HUES6 (cell line): ENCODE results near the gene KAT7.
"Not testable (repeated sequence)": the region's sequence is repeated elsewhere in the genome, so short reads cannot be mapped to it uniquely, and the experiment has no call there.

Source experiments
- H3K27ac ChIP-seq: 2 replicates; pipeline ENCODE4 v1.7.0; 2013; ENCODE audit warnings: low read depth, mild to moderate bottlenecking, low read length, inconsistent platforms
- H3K27me3 ChIP-seq: 2 replicates; pipeline ENCODE4 v1.6.1; 2013; ENCODE audit warnings: low read length; ENCODE audit not compliant: control insufficient read depth, insufficient read depth
- H3K36me3 ChIP-seq: 2 replicates; pipeline ENCODE4 v1.6.1; 2013; ENCODE audit warnings: low read length; ENCODE audit not compliant: control insufficient read depth, insufficient read depth
- H3K4me1 ChIP-seq: 2 replicates; pipeline ENCODE4 v1.6.1; 2013; ENCODE audit warnings: low read length; ENCODE audit not compliant: control insufficient read depth, insufficient read depth
- H3K4me3 ChIP-seq: 2 replicates; pipeline ENCODE4 v1.5.1; 2013; ENCODE audit warnings: low read depth, low read length
- H3K9ac ChIP-seq: one replicate; pipeline ENCODE4 v1.6.1; 2013; ENCODE audit warnings: mild to moderate bottlenecking, low read length
- H3K9me3 ChIP-seq: 2 replicates; pipeline ENCODE4 v1.6.1; 2013; ENCODE audit warnings: low read depth, low read length; ENCODE audit not compliant: control insufficient read depth, insufficient read depth

Gene KAT7

DNA sequence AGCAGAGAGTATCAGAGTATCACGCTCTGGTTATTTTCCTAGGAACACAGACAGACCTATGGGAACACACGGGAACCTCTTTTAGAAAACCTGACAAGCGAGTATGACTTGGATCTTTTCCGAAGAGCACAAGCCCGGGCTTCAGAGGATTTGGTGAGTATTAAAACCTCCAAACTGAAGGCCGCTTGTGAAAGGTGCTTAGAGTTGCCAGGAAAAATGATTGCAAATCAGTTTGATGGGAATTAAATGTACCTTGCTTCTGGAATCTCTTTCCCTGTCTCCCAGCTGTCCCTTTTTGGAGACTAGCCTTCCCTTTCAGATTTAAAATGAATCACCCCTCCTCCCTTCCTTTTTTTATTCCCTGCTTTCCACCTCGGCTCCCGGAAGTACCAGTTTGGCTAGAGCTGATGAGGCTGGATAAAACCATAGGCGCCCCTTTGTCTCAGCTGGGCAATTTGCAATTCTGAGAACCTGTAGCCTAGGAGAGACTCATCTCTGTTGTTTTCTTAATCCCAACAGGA lies 27.3 kb downstream of the KAT7 start:
- H3K9ac ChIP-seq: peak overlapping the region; percentile 61
- H3K27ac ChIP-seq: peak overlapping the region; percentile 75
- H3K36me3 ChIP-seq: peaks cover 52% of the 10 kb centered on the region
- H3K4me3 ChIP-seq: peak overlapping the region; percentile 39
- no peaks in the 10 kb centered on the region for H3K9me3 ChIP-seq
- H3K4me1 ChIP-seq: peaks cover 46% of the 10 kb centered on the region
- H3K27me3 ChIP-seq: no peaks in the 10 kb centered on the region

DNA sequence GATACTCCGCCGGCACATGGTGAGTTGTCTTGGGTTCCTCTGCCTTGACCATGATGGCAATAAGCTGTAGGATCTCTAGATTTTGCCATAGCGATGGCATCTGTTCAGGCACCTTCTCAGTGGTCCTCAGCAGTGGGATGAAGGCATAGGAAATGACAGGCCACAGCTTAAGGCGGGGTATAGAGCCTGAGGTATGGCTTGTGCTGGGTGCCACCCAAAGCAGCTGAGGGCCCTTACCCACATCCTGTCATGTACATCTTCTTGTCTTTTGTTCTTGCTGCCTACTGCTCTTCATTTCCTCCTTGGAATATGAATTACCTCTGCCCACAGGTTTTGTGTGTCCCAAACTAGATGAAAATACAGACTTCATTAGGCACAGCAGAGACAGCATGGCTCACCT lies 29.5 kb downstream of the KAT7 start:
- Histone ChIP-seq H3K9ac (no peak overlapping the region), H3K27ac (peak overlapping the region; percentile 73; the same call in 1 of the 2 replicates), H3K4me1 (peaks cover 46% of the 10 kb centered on the region), H3K4me3 (no peak overlapping the region), H3K36me3 (peaks cover 63% of the 10 kb centered on the region), H3K9me3 (no peaks in the 10 kb centered on the region), H3K27me3 (no peaks in the 10 kb centered on the region)

DNA sequence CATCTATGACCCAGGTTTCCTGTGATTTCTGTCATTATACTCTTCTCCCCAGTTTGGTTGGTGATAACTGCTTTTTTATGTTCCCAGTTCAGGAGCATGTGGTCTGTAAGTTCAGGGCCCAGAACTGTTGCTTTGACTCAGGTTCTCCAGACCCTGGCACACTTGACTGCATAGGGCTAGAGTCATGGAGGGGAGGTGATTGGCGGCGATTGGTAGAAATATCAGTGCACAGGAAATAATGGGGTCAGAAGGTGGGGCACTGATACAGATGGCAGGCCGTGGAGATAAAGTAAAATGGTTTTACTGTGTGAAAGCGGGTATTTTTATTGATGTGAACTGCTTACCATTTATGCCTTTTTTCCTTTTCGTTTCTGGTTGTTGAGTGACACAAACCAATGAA lies 30.7 kb downstream of the KAT7 start:
- Histone ChIP-seq H3K4me3 (no peak overlapping the region), H3K27me3 (no peaks in the 10 kb centered on the region), H3K9ac (no peak overlapping the region), H3K27ac (peak overlapping the region; percentile 36; the same call in 1 of the 2 replicates), H3K4me1 (peaks cover 41% of the 10 kb centered on the region), H3K9me3 (no peaks in the 10 kb centered on the region), H3K36me3 (peaks cover 68% of the 10 kb centered on the region)

DNA sequence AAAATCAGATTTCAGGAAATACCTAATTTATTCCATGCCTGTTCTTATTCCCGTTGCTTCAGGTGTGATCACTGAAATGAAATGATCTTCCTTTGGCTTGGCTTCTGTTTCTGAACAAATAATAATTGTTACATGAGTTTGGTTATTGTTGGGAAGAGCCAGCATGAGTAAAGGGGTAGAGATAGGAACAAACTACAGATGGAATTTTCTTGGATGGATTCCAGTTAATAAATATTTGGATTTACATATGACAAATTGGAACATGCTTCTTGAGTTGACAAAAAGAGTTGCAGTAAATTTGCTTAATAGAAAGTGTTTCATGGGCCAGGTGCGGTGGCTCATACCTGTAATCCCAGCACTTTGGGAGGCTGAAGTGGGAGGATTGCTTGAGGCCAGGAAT lies 31.2 kb downstream of the KAT7 start:
- Histone ChIP-seq H3K27ac (no peak overlapping the region; the same call in 1 of the 2 replicates), H3K36me3 (peaks cover 72% of the 10 kb centered on the region), H3K4me3 (no peak overlapping the region), H3K4me1 (peaks cover 36% of the 10 kb centered on the region), H3K9me3 (no peaks in the 10 kb centered on the region), H3K9ac (no peak overlapping the region), H3K27me3 (no peaks in the 10 kb centered on the region)

DNA sequence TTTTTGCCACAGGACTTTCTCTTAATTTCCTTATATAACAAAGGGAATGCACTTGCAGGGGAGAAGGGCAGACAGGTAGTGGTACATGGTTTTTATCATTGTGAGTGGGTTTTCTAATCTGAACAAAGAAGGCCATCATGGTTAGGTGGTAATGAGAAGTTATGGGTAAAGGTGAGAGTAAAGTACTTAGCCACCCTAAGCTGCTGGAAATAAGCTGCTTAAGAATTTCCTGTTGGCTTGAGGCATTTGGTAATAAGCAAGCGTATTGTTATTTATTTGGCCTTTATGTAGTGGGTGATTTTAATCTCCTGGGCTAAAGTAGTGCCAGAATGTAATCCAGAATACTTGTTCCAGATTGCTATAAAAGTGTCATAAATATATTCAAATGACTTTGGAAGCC lies 32.3 kb downstream of the KAT7 start:
- H3K4me1 ChIP-seq: peaks cover 26% of the 10 kb centered on the region
- H3K27me3 ChIP-seq: no peaks in the 10 kb centered on the region
- H3K4me3 ChIP-seq: no peak overlapping the region
- H3K27ac ChIP-seq: no peak overlapping the region; the same call in 1 of the 2 replicates
- no peaks in the 10 kb centered on the region for H3K9me3 ChIP-seq
- no peak overlapping the region for H3K9ac ChIP-seq
- peaks cover 81% of the 10 kb centered on the region for H3K36me3 ChIP-seq

DNA sequence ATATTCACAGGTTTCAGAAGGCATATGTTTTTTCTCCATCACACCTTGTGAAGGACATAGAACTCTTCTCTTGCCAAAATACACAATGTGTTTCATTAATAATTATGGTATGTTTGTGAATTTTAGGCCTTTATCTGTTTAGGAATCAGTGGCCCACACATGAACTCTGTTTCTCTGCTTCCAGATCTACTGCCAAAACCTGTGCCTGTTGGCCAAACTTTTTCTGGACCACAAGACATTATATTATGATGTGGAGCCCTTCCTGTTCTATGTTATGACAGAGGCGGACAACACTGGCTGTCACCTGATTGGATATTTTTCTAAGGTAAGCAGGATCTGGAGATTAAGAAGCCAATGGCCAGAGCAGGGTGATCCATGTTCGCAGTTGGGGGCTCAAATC lies 33.0 kb downstream of the KAT7 start:
- no peak overlapping the region for H3K4me3 ChIP-seq
- no peak overlapping the region; the same call in 1 of the 2 replicates for H3K27ac ChIP-seq
- H3K4me1 ChIP-seq: peaks cover 22% of the 10 kb centered on the region
- peaks cover 88% of the 10 kb centered on the region for H3K36me3 ChIP-seq
- H3K27me3 ChIP-seq: no peaks in the 10 kb centered on the region
- no peaks in the 10 kb centered on the region for H3K9me3 ChIP-seq
- no peak overlapping the region for H3K9ac ChIP-seq

DNA sequence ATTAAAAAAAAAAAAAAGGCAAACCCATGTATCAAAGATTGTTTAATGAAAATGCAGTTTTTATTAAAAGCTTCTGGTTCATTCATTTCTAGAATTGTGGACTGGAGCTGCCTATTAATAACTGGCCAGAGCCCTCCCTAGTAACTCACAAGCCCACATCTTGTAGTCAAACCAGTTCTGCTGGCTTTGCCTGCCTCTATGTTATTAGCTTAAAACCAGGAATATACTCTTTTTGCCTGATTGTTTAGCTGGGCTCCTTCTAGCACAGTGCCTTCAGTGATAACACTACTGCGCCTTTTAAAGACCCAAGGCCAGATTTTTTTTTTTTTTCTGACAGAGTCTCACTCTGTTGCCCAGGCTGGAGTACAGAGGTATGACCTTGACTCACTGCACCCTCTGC lies 33.4 kb downstream of the KAT7 start:
- Histone ChIP-seq H3K9me3 (no peaks in the 10 kb centered on the region), H3K27me3 (no peaks in the 10 kb centered on the region), H3K9ac (no peak overlapping the region), H3K4me3 (no peak overlapping the region), H3K27ac (no peak overlapping the region), H3K36me3 (peaks cover 93% of the 10 kb centered on the region), H3K4me1 (peaks cover 18% of the 10 kb centered on the region)

DNA sequence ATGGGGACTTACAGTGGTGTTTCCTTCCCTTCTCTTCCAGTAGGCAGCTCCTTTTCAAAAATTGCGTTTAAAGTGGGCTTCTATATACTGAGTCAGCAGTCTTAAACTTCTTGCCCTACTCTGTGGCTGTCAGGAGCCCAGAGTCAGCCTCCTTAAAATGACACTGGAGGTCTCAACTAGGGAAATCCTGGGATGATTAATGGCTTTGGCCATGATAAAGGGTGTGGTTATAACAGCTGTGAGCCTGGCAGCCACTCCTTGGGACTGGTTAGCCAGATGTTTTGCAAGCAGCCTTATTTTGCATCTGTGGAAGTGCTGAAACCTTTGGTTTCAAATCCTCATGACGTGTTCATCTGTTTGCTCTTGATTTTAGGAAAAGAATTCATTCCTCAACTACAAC lies 34.3 kb downstream of the KAT7 start:
- Histone ChIP-seq H3K9ac (no peak overlapping the region), H3K36me3 (peaks cover 93% of the 10 kb centered on the region), H3K27ac (no peak overlapping the region), H3K4me1 (peaks cover 9% of the 10 kb centered on the region), H3K4me3 (no peak overlapping the region), H3K9me3 (no peaks in the 10 kb centered on the region), H3K27me3 (no peaks in the 10 kb centered on the region)

DNA sequence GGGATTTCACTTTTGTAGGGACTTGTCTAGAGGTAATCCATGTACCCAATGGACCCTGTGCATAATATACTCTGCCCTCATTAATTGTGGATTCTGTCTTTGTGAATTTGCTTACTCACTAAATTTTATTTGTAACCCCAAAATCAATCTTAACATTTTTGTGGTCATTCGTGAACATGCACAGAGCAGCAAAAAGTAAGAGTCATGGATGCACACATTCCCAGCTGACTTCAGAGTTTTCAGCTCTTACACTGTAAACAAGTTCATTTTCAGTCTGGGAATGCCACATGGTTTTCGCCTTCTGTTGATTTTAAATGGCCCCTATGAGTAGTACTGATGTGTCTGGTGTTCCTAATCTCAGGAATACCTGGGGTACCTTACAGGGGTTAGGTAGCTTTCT lies 35.1 kb downstream of the KAT7 start:
- H3K36me3 ChIP-seq: peaks cover 93% of the 10 kb centered on the region
- H3K9ac ChIP-seq: no peak overlapping the region
- H3K4me3 ChIP-seq: no peak overlapping the region
- H3K9me3 ChIP-seq: no peaks in the 10 kb centered on the region
- no peaks in the 10 kb centered on the region for H3K27me3 ChIP-seq
- peaks cover 4% of the 10 kb centered on the region for H3K4me1 ChIP-seq
- no peak overlapping the region for H3K27ac ChIP-seq

DNA sequence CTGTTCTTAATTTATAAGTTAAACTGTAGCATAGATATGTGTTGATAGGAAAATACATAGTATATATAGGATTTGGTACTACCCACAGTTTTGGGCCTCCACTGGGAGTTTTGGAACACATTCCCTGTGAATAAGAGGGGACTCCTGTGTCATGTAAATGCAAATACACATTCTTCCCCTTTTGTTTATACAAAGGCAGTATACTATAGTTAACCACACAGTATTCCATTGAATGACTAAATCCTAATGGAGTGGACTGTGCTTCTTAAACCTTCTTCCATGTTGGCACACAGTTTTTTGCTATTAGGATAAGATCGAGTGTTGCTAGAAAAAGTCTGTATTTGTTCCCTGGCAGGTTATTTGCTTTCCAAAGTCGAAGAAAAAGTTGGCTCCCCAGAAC lies 37.2 kb downstream of the KAT7 start:
- Histone ChIP-seq H3K4me1 (peaks cover 3% of the 10 kb centered on the region), H3K36me3 (peaks cover 96% of the 10 kb centered on the region), H3K9ac (no peak overlapping the region), H3K27me3 (no peaks in the 10 kb centered on the region), H3K4me3 (no peak overlapping the region), H3K27ac (no peak overlapping the region), H3K9me3 (no peaks in the 10 kb centered on the region)

DNA sequence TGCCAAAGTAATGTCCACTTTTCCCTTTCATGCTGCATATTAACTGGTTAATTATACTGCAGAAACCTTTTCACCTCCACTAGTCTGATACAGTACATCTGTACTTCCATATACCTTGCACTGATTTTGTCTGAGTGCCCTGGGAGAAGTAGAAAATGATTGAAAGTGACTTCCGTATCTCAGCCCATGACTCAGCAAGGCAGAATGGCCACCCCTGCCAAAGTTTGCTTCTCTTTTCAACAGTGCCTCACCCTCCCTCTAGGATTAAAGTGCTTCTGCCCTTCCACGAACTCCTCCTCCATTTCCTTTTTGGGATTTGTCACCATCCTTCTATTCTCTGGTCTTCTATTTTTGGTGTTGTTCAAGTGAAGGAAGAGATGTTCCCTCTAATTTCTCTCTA lies 39.8 kb downstream of the KAT7 start:
- H3K9me3 ChIP-seq, H3K27me3 ChIP-seq, H3K27ac ChIP-seq, H3K9ac ChIP-seq, H3K4me1 ChIP-seq, H3K4me3 ChIP-seq: not testable (repeated sequence)
- peaks cover 90% of the 10 kb centered on the region for H3K36me3 ChIP-seq

DNA sequence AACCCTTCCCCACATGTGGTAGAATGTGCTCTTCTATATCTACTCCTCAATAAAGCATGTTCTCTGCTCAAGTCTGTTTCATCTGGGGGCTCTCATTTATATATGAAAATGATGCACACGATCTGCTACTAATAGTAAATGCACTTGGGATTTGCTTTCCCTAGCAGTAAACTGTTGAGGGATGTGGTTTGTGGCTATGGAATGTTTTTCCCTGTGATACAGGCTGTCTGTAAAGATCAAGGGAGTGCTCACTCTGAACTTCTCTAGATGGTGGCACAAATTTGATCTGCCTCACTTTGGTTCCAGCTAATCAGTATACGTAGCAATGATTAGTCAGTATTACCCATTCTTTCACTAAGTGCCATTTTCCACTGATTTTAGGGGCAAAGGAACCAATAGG lies 40.5 kb downstream of the KAT7 start:
- H3K27me3 ChIP-seq: no peaks in the 10 kb centered on the region
- H3K36me3 ChIP-seq: peaks cover 90% of the 10 kb centered on the region
- H3K9me3 ChIP-seq: no peaks in the 10 kb centered on the region
- no peaks in the 10 kb centered on the region; the same call in none of the 2 replicates for H3K4me1 ChIP-seq
- H3K4me3 ChIP-seq: no peak overlapping the region
- no peak overlapping the region for H3K9ac ChIP-seq
- no peak overlapping the region for H3K27ac ChIP-seq
